ENCODE results near the gene EEF1G. TPM values are rescaled to one million over a fixed set of nuclear protein-coding genes. Genes with fewer than 3 reads are reported as not detected.
A peak's percentile ranks its signal among the peaks of the same experiment; 100 is the strongest.

The EEF1G gene
- total and polyA plus RNA-seq, 2 of the 13 experiments (the other 11 are each of a cell fraction or from before 2014, with no cell fraction given): 1,787 to 2,144 TPM

GRCh38 chr11:62591448-62592145 lies 17.9 kb upstream of the EEF1G start, which contains the start of gene TUT1 (continued):
- TF ChIP-seq AHDC1 (CRISPR knock-in tag; IDR thresholded peaks at IDR 0.05; ENCODE audit: borderline replicate concordance) (peak; percentile 51; the same call in 1 of the 2 replicates), TAF15 (IDR thresholded peaks at IDR 0.05; ENCODE audit: low read depth, low read length, poor library complexity, severe bottlenecking) (no peak), ZNF18 (CRISPR knock-in tag; IDR thresholded peaks at IDR 0.05; ENCODE audit: insufficient replicate concordance) (no peak), GATA4 (IDR thresholded peaks at IDR 0.05; ENCODE audit: borderline replicate concordance, low read depth) (peak; percentile 68; the same call in 1 of the 2 replicates), E2F1 (CRISPR knock-in tag; IDR thresholded peaks at IDR 0.05) (peak; percentile 89), RFX1 (IDR thresholded peaks at IDR 0.05) (no peak), HNRNPL (IDR thresholded peaks at IDR 0.05; ENCODE audit: low read depth, low read length) (peak; percentile 95), DMAP1 (CRISPR knock-in tag; IDR thresholded peaks at IDR 0.05) (peak; percentile 94), RARA (CRISPR knock-in tag; IDR thresholded peaks at IDR 0.05) (no peak; the same call in 1 of the 2 replicates)
- TF ChIP-seq, protein P1, sequence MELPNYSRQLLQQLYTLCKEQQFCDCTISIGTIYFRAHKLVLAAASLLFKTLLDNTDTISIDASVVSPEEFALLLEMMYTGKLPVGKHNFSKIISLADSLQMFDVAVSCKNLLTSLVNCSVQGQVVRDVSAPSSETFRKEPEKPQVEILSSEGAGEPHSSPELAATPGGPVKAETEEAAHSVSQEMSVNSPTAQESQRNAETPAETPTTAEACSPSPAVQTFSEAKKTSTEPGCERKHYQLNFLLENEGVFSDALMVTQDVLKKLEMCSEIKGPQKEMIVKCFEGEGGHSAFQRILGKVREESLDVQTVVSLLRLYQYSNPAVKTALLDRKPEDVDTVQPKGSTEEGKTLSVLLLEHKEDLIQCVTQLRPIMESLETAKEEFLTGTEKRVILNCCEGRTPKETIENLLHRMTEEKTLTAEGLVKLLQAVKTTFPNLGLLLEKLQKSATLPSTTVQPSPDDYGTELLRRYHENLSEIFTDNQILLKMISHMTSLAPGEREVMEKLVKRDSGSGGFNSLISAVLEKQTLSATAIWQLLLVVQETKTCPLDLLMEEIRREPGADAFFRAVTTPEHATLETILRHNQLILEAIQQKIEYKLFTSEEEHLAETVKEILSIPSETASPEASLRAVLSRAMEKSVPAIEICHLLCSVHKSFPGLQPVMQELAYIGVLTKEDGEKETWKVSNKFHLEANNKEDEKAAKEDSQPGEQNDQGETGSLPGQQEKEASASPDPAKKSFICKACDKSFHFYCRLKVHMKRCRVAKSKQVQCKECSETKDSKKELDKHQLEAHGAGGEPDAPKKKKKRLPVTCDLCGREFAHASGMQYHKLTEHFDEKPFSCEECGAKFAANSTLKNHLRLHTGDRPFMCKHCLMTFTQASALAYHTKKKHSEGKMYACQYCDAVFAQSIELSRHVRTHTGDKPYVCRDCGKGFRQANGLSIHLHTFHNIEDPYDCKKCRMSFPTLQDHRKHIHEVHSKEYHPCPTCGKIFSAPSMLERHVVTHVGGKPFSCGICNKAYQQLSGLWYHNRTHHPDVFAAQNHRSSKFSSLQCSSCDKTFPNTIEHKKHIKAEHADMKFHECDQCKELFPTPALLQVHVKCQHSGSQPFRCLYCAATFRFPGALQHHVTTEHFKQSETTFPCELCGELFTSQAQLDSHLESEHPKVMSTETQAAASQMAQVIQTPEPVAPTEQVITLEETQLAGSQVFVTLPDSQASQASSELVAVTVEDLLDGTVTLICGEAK (IDR thresholded peaks at IDR 0.05): peak; percentile 97
- TF ChIP-seq, protein P1 (CRISPR knock-in tag; IDR thresholded peaks at IDR 0.05): peak; percentile 58; the same call in 1 of the 2 replicates

All from HepG2 (cell line).